HUES48 (cell line): ENCODE results near the gene MAIP1.

Experiments used
- H3K27ac ChIP-seq: one replicate; pipeline ENCODE4 v1.7.0; 2013; ENCODE audit warnings: low read depth, low read length, inconsistent platforms
- H3K27me3 ChIP-seq: 2 replicates; pipeline ENCODE4 v1.6.1; 2013; ENCODE audit warnings: mild to moderate bottlenecking, low read length; ENCODE audit not compliant: control insufficient read depth, insufficient read depth
- H3K36me3 ChIP-seq: 2 replicates; pipeline ENCODE4 v1.6.1; 2013; ENCODE audit warnings: low read length; ENCODE audit not compliant: control insufficient read depth, insufficient read depth
- H3K4me1 ChIP-seq: 2 replicates; pipeline ENCODE4 v1.6.1; 2013; ENCODE audit warnings: mild to moderate bottlenecking, low read length; ENCODE audit not compliant: control insufficient read depth, insufficient read depth
- H3K4me3 ChIP-seq: 2 replicates; pipeline ENCODE4 v1.5.1; 2013; ENCODE audit warnings: mild to moderate bottlenecking, low read depth, low read length
- H3K9ac ChIP-seq: 2 replicates; pipeline ENCODE4 v1.6.1; 2013; ENCODE audit warnings: mild to moderate bottlenecking, low read depth, low read length, moderate library complexity
- H3K9me3 ChIP-seq: 2 replicates; pipeline ENCODE4 v1.6.1; 2013; ENCODE audit warnings: low read length; ENCODE audit not compliant: control insufficient read depth, insufficient read depth

MAIP1 gene

DNA sequence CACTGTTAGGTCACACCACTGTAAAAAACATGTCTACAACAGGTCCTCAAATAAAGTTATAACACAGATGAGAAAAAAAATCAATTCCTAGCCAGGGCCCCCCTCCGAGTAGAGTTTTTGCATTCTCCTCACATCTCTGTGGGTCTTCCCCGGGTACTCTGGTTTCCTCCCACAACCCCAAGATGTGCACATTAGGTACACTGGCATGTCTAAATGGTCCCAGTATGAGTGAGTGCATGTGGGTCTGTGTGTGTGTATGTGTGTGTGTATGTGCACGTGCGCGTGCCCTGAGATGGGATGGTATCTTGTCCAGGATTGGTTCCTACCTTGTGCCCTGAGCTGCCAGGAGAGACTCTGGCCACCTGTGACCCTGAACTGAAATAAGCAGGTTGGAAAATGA is 5.0 kb upstream of the MAIP1 start:
- H3K9me3 ChIP-seq = no peaks in the 10 kb centered on the region
- peaks cover 63% of the 10 kb centered on the region for H3K36me3 ChIP-seq
- H3K27ac ChIP-seq = no peak overlapping the region
- no peak overlapping the region for H3K4me3 ChIP-seq
- H3K4me1 ChIP-seq = no peaks in the 10 kb centered on the region
- no peak overlapping the region for H3K9ac ChIP-seq
- no peaks in the 10 kb centered on the region for H3K27me3 ChIP-seq

DNA sequence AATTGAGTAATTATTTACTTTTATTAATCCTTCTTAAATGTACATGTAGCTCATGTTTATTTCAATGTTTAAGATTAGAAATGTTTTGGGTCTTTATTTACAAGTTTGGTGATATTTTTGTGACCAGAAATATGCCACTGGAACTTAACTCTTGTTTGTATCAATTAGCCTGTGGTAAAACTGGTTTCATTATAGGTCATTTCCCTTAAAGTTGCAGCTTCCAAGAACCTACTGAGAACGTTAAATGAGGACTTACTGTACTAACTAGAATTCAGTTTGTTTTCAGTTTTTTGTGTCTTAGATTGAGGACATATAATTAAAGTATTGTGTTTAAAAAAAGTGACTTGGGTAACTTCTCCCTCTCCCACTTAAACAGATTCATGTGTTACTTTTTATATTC is 4.4 kb upstream of the MAIP1 start:
- Histone ChIP-seq H3K4me1 (no peaks in the 10 kb centered on the region), H3K27ac (no peak overlapping the region), H3K36me3 (peaks cover 57% of the 10 kb centered on the region), H3K9me3 (no peaks in the 10 kb centered on the region), H3K9ac (no peak overlapping the region), H3K27me3 (no peaks in the 10 kb centered on the region), H3K4me3 (no peak overlapping the region)

DNA sequence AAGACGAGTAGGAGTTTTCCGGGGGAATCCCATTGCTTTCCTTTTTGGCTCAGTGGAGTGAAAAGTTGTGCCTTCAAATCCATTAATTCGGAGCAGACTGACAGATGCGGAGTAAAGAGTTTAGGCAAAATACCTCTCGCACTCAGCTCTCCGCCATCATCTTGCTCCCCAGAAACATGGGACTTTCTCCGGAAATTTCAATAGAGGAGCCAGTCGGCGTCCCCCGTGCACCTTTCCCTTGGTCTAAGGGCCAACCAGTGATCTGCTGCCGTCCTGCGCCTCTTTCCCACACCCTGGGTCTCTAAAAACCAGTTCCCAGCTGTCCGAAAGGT is 409 bp upstream of the MAIP1 start:
- Histone ChIP-seq H3K4me1 (no peaks in the 10 kb centered on the region; the same call in 1 of the 2 replicates), H3K36me3 (peaks cover 44% of the 10 kb centered on the region), H3K9ac (peak overlapping the region; percentile 89), H3K4me3 (peak overlapping the region; percentile 95), H3K27me3 (no peaks in the 10 kb centered on the region), H3K9me3 (no peaks in the 10 kb centered on the region), H3K27ac (peak overlapping the region; percentile 96)

DNA sequence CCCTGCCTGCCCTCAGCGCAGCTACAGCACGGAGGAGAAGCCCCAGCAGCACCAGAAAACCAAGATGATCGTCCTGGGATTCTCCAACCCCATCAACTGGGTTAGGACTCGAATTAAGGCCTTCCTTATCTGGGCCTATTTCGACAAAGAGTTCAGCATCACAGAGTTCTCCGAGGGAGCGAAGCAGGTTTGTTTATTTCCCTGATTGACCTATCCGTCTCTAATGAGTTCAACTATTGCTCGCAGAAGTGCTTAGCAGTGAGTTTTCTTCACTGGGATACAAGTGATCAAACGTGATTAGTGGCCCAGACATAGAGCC is 639 bp downstream of the MAIP1 start:
- Histone ChIP-seq H3K9me3 (no peaks in the 10 kb centered on the region), H3K4me1 (no peaks in the 10 kb centered on the region; the same call in 1 of the 2 replicates), H3K36me3 (peaks cover 44% of the 10 kb centered on the region), H3K27me3 (no peaks in the 10 kb centered on the region), H3K9ac (peak overlapping the region; percentile 89), H3K4me3 (peak overlapping the region; percentile 95), H3K27ac (peak overlapping the region; percentile 96)

DNA sequence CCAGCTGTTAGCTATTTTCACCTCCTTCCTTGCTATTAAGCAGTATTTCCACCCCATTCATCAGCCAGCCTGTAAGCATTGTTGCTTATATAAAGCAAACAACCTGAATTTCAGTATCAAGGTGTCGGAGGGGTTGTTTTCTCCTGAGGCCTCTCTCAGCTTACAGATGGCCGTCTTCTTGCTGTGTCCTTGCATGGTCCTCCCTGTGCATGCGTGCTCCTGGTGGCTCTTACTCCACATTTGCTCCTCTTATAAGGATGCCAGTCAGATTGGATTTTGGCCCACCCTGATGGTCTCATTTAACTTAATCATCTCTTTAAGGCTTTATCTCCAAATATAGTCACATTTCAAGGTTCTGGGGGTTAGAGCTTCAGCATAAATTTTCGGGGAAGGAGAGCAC is 2.6 kb downstream of the MAIP1 start:
- Histone ChIP-seq H3K9me3 (no peaks in the 10 kb centered on the region), H3K27ac (no peak overlapping the region), H3K27me3 (no peaks in the 10 kb centered on the region), H3K4me1 (no peaks in the 10 kb centered on the region; the same call in 1 of the 2 replicates), H3K36me3 (peaks cover 54% of the 10 kb centered on the region), H3K9ac (no peak overlapping the region), H3K4me3 (no peak overlapping the region)

DNA sequence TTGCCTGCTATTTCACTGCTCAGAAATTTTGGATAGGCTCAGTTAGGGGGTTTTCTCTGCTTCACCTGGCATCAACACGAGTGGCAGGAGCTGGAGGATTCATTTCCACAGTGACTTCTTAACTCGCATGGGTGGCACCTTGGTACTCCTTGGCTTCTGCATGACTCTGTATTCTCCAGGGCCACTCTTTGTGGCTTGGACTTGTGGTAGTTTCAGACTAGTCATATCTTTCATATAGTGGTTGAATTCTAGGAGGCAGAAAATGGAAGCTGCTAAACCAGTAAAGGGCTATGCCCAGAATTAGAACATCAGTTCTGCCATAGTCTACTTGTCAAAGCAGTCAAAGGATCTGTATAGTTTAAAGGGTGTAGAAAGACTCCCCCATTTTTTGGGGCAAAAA is 6.8 kb downstream of the MAIP1 start:
- H3K4me1 ChIP-seq = no peaks in the 10 kb centered on the region
- no peaks in the 10 kb centered on the region for H3K9me3 ChIP-seq
- peaks cover 82% of the 10 kb centered on the region for H3K36me3 ChIP-seq

DNA sequence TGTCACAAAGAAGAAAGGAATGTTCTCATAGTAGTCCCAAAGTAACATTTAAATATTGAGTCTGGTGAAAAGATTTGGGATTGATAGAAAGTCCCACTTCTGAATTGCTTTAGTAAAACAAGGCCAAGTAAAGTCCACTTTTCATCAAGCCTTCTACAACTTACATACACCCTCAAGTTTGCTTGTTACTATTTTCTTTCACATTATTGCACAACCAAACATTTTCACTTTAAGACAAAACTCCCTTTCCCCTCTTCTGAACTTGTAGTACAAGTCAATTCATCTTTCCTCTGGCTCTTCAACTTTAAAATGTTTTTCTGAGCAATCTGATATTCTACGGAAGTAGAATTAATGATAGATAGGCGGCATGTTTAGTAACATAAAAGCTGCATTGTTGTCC is 11.0 kb downstream of the MAIP1 start:
- Histone ChIP-seq H3K27ac (no peak overlapping the region), H3K36me3 (peaks cover 44% of the 10 kb centered on the region)

More for the DNA sequence above, 6.8 kb downstream of the MAIP1 start:
- Histone ChIP-seq H3K27ac (no peak overlapping the region), H3K9ac (no peak overlapping the region), H3K4me3 (no peak overlapping the region), H3K27me3 (no peaks in the 10 kb centered on the region)

DNA sequence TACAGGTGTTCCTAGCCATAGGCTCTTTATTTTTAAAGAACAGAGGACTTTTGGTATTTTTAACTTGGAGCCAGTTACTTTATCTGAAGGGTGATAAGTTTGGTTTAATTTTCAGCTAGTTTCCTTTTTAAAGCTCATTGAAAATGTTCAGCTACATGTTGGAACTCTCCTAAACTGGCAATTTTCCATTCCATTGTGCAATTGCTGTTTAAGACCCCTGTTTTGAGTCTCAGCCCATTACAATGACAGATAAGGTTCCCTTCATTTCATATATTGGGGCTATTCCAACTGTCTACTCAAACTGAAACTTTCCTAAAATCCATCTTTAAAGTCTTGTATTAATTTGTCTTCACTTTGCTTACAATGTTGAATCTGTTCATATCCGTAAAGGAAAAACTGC is 11.6 kb downstream of the MAIP1 start:
- H3K27ac ChIP-seq = no peak overlapping the region
- H3K36me3 ChIP-seq = peaks cover 38% of the 10 kb centered on the region
- no peaks in the 10 kb centered on the region for H3K4me1 ChIP-seq
- H3K9ac ChIP-seq = no peak overlapping the region
- H3K4me3 ChIP-seq = no peak overlapping the region
- H3K27me3 ChIP-seq = no peaks in the 10 kb centered on the region
- no peaks in the 10 kb centered on the region for H3K9me3 ChIP-seq

More for the DNA sequence above, 11.0 kb downstream of the MAIP1 start:
- Histone ChIP-seq H3K4me1 (no peaks in the 10 kb centered on the region), H3K9ac (no peak overlapping the region), H3K27me3 (no peaks in the 10 kb centered on the region), H3K4me3 (no peak overlapping the region), H3K9me3 (no peaks in the 10 kb centered on the region)

DNA sequence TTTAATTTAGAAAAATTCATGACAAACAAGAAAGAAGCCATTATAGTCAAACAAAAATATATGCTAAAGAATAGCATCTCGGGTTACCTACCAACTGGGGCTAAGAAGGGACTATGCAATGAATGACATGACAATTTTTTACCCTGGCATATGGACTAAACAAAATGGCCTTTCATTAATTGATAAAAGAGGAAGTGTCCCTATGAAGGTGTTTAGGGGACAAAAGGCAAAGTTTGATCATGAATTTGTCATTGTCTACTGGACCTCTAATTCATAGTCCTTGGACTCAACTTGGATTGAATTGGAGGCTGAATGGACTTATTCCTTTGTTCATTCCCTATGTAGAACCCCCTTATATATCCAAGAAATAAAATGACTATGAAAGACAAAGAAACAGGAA is 12.7 kb downstream of the MAIP1 start:
- Histone ChIP-seq H3K27ac (no peak overlapping the region), H3K36me3 (peaks cover 27% of the 10 kb centered on the region), H3K4me1 (no peaks in the 10 kb centered on the region), H3K9me3 (no peaks in the 10 kb centered on the region), H3K27me3 (no peaks in the 10 kb centered on the region), H3K9ac (no peak overlapping the region), H3K4me3 (no peak overlapping the region)

DNA sequence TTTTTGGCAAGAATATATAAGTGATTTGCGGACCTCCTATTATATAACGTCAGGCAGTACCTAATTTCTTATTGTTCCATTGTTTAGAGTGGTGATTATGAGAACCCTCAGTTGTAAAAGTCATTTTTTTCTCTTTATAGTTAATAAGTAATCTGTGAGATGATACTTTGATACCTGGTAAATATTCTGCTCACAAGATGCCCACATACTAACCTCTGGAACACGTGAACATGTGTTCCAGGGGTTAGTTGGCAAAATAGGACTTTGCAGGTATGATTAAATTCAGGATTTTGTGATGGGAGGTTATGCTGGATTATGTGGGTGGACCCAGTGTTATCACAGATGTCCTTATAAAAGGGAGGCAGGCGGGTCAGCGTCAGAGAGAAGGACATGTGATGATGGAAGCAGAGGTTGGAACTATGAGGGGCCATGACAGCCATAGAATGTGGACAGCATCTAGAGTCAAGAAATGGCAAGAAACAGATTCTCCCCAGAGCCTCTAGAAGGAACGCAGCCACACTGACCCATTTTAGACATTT is 16.8 kb downstream of the MAIP1 start:
- Histone ChIP-seq H3K27me3 (no peaks in the 10 kb centered on the region), H3K27ac (no peak overlapping the region), H3K9me3 (no peaks in the 10 kb centered on the region), H3K4me3 (no peak overlapping the region), H3K4me1 (no peaks in the 10 kb centered on the region), H3K36me3 (no peaks in the 10 kb centered on the region), H3K9ac (no peak overlapping the region)

DNA sequence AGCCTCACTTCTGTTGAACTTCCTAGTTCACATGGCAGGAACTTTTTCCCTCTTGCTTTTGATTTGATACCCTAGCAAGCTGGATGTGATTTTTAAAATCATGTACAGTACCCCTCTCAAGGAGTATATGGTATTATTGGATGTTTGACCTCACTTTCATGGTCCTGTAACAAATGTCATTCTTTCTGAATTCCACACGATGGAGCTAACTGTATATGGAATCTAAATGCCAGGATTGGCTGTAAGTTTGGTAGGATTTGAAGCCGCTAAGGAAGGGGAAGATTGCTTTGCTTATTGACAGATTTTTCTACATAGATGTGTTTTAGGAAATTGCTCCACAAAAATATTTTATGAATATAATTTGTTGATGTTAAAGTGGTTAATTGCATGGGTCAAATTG is 18.3 kb downstream of the MAIP1 start:
- Histone ChIP-seq H3K9ac (no peak overlapping the region), H3K36me3 (no peaks in the 10 kb centered on the region), H3K27me3 (no peaks in the 10 kb centered on the region), H3K27ac (no peak overlapping the region), H3K4me1 (no peaks in the 10 kb centered on the region), H3K4me3 (no peak overlapping the region), H3K9me3 (no peaks in the 10 kb centered on the region)
